Activated CD8-positive, alpha-beta memory T cell treated with anti-CD3 and anti-CD28 coated beads for 24 hours (primary cell): ENCODE data around the gene IFIT3.
A peak's percentile ranks its signal among the peaks of the same experiment; 100 is the strongest.
"Not testable (repeated sequence)": the region's sequence is repeated elsewhere in the genome, so short reads cannot be mapped to it uniquely, and the experiment has no call there.

Source experiments
- DNase-seq: peaks from one replicate; pipeline ENCODE4 v3.0.0-alpha.2; 2020

The IFIT3 gene, protein sequence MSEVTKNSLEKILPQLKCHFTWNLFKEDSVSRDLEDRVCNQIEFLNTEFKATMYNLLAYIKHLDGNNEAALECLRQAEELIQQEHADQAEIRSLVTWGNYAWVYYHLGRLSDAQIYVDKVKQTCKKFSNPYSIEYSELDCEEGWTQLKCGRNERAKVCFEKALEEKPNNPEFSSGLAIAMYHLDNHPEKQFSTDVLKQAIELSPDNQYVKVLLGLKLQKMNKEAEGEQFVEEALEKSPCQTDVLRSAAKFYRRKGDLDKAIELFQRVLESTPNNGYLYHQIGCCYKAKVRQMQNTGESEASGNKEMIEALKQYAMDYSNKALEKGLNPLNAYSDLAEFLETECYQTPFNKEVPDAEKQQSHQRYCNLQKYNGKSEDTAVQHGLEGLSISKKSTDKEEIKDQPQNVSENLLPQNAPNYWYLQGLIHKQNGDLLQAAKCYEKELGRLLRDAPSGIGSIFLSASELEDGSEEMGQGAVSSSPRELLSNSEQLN

DNA sequence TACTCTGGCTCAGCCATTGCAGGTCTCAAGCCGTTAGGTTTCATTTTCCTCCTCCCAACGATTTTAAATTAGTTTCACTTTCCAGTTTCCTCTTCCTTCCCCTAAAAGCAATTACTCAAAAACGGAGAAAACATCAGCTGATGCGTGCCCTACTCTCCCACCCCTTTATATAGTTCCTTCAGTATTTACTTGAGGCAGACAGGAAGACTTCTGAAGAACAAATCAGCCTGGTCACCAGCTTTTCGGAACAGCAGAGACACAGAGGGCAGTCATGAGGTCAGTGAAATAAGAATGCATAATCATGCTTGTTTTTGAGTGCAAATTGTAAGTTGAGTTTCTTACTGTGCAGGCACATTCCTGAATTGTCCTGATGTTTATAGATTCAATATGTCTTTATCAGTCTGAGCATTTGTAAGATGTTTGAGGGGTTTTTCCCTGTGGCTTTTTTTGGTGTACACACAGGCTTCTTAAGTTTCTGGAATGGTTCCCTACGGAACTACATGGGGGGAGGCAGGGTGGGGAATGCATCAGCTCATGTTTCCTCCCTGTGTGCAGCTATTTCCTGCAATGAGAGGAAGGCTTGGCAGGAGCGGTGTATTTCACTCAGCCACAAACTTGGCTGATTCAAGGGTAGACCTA is at the start of gene IFIT3:
TSS of gene IFIT3 (plus strand) at position 195 of the 639 bp plus-strand sequence. CDS start at position 272, 77 bp downstream.
- no peak for DNase-seq

DNA sequence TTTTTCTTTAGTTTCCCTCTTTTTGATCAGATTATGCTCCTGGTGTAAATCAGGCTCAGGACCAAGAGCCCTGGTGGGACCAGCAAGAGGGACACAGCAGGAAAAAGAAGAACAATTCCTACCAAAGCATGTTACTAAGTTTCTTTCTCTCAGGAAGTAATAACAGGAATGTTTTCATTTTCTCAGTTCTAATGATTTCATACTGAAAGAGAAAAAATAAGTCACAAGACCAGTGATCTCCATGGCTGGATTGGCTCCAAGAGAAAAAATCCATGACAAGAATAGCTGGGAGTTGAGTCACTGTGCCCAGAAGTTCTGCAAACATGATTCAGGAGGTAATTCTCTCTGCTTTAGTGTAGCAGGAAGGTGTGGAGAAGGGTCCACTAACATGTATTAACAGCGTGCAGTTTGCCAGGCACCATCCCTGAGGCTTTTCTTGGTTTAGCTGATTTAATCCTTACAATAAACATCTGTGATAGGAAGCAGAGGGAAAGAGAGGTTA is 49.7 kb upstream of the IFIT3 start:
- no peak for DNase-seq

DNA sequence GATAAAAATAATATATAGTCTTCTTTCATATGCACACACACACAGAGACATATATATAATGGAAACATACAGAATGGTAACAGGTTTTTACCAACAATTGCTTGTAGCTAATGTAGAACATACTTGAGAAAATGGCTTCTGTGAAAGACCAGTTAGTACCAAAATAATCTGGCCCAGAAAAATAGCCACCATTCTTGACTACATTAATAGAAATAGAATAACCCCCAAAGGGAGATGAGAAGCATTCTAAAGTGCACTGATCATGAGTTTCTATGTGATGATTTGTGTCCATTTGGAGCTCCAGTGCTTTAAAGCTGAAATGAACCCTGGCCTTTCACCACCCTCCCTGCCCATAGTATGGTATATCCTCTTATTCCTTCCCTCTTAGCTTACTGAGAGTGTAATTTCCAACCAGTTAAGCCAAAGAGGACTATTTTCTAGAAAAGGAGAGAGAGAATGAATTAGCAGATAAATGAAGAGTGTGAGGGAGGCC is 48.9 kb upstream of the IFIT3 start:
- no peak for DNase-seq

DNA sequence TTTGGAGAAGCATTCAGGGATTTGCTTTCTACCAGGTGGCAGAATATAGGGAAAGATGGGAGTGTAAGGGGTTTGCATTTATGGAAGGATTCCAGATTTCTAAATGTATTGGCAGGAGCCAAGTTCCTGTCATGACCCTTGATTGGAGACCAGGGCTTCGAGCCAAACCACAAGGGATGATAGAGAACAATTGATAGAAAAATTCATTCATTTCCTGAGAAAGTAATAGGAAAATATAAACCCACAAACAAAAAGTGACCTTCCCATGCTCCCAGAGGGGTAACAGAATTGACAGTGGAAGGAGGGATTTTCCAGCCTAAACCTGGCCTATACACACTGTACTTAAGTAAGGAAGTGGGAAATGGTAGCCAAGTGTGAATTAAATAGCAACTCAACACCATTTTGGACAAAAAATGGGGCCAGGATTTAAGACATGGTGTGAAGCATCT is 48.4 kb upstream of the IFIT3 start:
- DNase-seq: no peak

DNA sequence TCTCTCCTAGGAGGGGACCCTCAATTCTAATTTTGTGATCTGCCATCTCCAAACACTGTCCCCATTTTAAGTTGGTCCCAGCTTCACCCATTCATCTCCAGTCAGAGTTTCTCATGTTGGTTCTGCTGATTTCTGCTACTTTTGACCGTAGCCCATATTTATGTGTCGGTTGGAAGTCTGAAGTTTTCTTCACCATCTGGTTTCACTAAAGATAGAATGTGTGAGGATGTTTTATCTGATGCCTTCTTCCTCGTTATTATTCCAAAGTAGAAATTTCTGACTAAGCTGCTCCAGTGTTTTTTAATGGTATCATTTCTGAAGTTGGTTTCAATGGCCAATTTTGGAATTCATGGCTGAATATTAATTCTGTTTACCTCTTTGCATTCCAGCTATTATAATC is 47.3 kb upstream of the IFIT3 start:
- no peak for DNase-seq

DNA sequence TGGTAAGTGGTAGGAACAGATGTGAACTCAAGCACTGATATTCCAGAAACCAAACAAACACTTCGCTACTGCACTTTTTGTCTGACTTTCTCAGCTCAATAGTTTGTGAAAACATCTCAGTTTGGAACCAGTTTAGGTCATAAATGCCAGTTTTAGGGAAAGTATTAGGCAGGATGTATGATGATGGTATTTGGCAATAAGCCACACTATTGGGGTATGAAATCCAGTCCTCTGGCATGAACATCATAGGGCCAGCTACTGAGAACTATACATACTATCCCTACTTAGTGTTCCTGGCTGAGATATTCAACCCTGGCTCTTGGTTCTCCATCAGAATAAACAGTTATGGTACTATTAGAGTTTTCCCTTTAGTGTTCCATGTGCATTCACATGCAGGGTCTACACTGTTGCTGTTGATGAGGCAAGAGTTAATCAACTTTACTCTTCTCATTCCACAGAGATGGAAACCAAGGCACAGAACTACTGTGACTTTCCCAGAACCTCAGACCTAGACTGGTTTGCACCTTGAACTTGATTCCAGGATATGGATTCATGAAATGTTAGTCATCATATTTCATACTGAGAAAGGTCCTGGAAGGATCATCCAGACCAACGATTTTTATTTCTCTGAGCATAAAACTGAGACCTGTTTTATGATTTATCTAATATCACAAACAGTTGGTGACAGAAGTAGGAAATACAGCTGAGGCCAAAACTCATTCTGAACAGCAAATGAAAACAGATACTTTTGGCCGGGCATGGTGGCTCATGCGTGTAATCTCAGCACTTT is 46.0 kb upstream of the IFIT3 start:
- DNase-seq: no peak

DNA sequence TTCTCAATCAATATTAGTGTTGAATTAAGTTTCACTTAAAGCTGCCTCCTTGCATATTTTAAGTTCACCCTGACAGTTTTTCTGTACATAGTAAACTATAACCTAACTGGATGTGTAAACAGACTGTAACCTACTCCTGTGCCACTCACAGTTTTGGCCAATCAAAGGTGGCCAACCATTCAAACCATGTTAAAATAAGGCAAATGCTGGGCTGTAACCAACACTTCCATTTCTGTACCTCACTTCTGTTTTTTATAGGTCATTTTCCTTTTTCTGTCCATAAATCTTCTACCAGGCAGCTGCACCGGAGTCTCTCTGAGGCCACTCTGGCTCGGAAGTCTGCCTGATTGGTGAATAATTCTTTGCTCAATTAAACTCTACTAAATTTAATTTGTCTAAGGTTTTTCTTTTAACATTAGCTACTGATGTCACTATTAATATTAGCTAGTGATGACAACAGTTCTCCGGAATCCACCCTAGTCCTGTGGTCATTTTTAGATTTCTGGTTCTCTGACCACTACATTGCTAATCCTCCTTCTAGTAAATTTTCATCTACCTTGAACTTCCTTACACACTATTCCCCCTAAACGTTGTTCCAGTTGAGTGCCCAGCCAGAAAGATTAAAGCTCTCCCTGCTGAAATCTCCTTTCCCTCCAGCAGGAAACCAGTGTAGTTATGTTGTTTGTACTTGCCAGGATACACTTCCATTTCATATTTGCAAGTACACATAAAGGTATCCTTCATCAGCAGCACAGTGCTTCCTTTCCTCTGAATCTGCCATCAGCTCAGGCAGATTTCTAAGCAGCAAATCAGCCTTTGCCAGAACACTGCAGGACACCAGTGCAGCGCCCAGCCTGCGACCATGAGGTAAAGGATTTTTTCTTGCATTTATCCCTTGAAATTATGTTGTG is 44.5 kb upstream of the IFIT3 start:
- DNase-seq: no peak

DNA sequence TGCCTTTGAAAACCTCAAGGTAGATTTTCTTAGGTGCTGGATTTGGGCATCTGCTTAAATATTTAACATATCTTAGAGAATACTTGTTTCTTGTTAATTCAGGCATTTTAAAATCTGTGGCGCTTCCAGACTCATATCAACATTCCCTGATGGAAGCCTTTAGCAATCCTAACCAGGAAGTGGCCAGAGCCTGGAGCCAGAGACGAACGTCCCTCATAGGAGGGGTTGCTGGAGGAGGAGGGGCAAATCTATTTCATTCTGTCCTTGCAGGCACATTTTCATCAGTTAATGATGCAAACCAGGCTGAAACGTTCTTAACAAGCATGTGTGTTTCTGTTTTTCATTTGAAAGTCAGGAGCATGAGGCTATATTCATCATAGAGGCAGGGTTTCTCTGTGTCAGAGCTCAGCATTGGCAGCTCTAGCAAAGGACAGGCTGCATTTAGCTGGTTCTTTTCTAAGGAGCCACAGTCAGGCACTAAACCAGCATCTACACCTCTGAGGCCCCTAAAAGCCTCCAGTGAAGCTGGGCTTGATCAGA is 43.8 kb upstream of the IFIT3 start:
- no peak for DNase-seq

DNA sequence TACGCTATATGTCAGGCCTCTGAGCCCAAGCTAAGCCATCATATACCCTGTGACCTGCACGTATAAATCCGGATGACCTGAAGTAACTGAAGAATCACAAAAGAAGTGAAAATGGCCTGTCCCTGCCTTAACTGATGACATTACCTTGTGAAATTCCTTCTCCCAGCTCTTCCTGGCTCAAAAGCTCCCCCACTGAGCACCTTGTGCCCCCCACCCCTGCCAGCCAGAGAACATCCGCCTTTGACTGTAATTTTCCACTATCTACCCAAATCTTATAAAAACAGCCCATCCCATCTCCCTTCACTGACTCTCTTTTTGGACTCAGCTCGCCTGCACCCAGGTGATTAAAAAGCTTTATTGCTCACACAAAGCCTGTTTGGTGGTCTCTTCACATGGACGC is 43.1 kb upstream of the IFIT3 start:
- DNase-seq: not testable (repeated sequence)

DNA sequence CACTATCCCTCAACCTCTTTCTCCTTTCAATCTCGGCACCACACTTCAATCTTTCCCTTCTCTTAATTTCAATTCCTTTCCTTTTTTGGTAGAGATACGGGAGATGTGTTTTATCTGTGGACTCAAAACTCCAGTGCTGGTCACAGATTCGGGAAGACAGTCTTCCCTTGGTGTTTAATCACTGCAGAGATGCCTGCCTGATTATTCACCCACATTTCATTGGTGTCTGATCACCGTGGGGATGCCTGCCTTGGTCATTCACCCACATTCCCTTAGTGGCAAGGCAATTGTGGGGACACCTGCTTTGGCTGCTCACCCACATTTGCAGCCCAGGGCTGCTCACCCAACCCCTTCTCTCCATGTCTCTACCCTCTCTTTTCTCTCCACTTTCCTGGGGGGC is 42.5 kb upstream of the IFIT3 start:
- DNase-seq: not testable (repeated sequence)

DNA sequence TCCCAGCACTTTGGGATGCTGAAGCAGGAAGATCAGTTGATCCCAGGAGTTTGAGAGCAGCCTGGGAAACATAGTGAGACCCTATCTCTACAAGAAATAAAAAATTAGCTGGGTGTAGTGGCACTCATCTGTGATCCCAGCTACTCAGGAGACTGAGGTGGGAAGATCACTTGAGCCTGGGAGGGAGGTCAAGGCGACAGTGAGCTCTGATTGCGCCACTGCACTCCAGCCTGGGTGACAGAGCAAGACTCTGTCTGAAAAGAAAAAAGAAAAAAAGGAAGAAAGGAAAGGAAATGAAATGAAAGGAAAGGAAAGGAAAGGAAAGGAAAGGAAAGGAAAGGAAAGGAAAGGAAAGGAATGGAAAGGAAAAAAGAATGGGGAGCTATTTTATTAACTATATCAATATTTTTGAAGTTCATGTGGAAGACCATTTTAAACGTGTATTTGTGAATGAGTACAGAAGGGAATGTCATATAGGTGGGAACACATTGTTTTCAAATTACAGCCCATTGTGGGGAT is 33.0 kb upstream of the IFIT3 start:
- no peak for DNase-seq

DNA sequence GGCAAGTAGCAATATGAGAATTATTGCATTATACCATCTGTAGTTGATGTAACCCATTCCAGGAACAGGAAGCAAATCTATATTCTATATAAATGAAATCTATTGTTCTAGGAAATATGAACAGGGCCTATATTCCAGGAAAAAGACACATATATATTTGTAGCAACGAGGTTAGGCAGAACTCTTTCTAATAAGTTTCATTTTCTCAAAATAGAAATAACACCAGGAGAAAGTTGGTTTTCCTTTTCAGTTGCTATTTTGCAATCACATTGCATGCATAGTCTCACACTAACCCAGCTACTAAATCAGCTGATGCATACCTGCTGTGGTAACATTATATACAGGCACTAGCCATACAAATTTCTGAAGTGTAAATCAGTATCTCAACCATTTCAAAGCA is 32.2 kb upstream of the IFIT3 start:
- no peak for DNase-seq

DNA sequence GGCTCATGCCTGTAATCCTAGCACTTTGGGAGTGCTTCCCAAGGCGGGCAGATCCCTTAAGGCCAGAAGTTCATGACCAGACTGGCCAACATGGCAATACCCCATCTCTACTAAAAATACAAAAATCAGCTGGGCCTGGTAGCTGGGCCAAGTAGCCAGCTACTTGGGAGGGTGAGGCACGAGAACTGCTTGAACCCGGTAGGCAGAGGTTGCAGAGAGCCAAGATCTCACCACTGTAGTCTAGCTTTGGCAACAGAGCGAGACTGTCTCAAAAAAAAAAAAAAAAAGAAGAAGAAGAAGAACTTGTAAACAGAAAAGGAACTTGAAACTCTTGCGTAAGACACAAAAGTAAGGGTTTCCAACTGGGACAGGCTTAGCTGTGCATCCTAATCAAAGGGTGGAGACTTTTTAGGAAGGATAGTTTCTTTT is 31.6 kb upstream of the IFIT3 start:
- DNase-seq: no peak

DNA sequence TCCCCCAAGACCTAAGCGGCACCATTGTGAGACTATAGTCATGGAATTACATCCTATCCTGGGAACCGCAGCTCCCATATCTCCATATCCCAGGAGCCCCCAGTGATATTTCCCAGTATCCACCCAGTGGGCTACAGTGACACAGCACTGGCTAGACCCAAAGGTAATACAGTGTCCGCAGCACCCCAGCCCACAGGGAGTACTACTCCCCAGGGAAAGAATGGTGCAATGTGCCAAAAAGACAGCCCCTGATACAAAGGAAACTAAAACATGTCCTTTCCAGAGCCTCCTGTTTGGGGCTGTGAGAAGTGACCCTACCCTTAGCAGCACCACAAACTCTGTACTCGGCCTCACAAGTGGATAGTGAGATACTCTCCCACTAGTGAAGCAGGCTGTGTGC is 30.4 kb upstream of the IFIT3 start:
- DNase-seq: no peak

DNA sequence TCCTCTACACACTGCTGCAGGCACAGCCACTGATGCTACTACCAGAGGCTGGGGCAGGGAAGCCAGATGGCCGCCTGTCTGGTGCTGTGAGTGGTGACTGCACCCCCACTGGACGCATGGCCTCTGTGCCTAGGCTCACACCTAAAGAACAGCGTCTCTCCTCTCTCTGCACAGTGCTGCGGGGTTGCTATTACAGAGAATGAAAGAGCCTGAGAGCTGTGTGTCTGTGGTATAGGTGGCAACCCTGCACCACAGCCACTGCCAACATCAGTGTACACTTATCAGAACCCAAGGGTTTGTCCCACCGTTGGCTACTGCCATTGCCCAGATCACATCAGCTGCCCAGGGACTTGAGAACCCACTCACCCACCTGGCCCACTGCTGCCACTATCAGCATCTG is 30.0 kb upstream of the IFIT3 start:
- no peak for DNase-seq

DNA sequence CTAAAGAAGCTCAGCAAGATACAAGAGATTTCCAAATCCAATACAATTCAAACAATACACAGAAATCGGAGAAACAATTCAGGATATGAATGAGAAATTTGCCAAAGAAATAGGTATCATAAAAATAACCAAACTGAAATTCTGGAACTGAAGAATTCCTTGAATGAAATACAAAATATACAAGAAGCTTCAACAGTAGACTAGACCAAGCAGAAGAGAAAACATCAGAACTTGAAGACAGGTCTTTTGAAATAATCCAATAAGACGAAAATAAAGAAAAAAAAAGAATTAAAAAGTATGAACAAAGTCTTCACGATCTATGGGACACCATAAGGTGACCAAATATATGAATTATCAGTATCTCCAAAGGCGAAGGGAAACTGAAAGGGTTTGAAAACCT is 28.8 kb upstream of the IFIT3 start:
- DNase-seq: no peak

DNA sequence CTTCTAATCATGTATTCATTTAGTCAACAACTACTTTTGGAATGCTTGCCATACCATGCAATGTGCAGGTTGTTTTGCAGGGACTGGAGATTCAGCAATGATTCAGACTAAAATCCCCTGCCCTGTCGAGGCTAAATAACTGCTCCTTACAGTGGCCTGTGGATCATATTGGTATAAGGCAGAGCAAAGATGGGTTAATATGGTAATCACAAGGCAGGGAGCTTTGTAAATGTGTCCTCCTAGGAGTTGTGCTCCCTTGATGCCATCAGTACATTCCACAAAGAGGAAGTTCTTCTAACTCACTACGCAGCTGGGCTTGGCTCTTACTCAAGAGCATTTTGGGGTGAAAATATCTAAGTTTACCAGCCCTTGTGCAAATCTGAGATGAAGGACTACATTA is 26.6 kb upstream of the IFIT3 start:
- no peak for DNase-seq

DNA sequence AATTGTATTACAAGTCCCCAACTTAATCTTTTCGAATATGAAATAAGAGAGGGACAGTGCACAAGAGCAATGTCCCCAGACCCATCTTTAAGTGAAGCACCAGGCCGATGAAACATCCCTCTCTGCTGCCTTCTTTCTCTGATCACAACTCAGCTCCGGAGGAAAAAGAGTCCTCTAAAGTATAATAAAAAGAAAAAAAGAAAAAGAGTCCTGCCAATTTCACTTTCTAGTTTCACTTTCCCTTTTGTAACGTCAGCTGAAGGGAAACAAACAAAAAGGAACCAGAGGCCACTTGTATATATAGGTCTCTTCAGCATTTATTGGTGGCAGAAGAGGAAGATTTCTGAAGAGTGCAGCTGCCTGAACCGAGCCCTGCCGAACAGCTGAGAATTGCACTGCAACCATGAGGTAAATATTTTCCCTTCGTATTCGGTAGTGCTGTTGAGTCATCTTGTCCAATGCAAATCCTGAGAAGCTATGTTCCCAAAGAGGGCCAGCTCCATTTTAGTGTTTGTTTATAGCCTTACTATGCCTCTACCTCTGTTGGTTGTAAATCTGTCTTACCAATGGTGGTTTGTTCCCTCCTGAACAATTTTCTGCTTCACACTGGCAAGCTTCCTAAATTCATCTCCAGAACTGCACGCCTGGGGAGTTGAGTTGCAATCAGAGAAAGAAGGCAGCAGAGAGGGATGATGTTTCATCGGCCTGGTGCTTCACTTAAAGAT is 25.9 kb upstream of the IFIT3 start, which contains the start of gene IFIT2:
TSS of gene IFIT2 (plus strand) at position 326 of the 725 bp plus-strand sequence. CDS start at position 404, 78 bp downstream.
- peak; percentile 65 for DNase-seq

DNA sequence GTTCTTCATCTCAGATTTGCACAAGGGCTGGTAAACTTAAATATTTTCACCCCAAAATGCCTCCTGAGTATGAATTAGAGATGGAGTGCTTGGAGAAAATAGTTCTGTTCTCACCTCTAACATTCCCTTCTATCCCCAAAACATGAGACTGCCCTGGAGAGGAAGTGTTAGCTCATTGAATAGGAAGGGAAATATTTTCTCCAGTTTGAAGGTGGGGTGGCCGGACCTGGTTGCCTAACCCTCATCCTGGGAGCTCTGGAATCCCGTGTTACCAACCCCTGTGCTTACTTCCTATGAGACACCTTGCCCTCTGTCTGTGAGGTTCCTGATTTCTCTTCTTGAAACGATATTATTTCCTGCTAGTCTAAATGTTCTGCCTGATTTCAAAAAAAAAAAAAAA is 25.2 kb upstream of the IFIT3 start:
- no peak for DNase-seq

DNA sequence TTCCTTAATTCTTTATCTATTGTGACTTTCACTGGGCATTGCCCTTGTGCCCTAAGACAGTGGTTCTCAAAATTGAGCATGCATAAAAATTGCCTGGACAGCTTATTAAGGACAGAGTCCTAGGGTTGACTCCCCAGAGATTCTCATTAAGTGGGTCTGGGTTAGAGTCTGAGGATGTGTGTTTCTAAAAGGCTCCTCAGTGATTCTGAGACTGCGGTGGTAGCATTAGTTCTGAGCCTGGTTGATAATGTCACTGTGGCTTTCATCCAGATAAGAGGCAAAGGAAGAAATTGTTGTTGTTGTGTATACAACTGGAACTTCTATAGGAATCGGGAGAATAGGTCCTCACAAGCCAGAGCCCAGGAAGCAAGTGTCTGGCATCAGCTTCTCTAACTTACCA is 24.6 kb upstream of the IFIT3 start:
- DNase-seq: no peak

DNA sequence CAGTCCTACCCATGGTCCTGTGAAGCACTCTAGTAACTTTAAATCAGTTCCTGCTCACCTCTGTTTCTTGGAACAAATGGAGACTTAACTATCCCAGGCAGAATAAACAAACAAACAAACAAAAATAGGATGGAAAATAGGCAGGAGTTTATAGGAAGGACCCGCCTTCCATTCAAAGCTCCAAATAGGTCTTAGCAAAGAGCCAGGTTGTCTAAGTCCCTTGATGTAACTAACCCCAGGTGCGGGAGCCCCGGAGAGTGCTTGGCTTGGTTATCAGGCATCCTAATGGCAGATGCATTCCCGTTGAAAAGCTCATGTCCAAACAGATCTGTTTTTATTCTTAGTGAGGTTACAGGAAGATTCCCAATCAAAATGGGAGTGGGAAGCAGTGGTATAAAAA is 23.8 kb upstream of the IFIT3 start:
- DNase-seq: no peak
